ENCODE results near the gene PDE3A.

PDE3A gene

DNA sequence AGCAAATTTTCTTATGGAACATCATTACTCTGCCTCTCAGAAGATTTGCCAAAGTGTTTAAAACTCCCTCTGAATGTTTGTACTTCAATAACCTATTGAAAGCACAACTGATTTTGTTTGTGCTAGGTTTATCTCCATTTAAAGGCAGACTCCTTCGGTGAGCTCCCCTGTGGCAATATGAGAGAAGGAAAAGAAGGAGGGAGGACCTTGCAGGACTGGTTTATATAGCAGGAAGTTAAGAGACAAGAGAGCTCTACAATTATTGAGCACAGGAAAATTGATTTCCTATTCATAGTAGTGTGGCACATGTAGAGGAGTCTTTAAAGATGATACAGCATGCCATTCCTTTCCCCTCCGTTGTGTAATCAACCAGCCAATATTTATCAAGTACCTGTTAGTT is 75.5 kb downstream of the PDE3A start:
- no peak overlapping the region for H3K27ac ChIP-seq (ENCODE audit: low read depth, low read length)
- no peaks in the 10 kb centered on the region for H4K20me1 ChIP-seq (ENCODE audit: control insufficient read depth, insufficient read depth, low read depth, low read length)
- no peak overlapping the region for H3K4me3 ChIP-seq (ENCODE audit: low read length)
- H3K9me2 ChIP-seq (replicated peaks; ENCODE audit: control insufficient read depth, low read length) = no peaks in the 10 kb centered on the region
- no peaks in the 10 kb centered on the region for H3K27me3 ChIP-seq (ENCODE audit: control insufficient read depth, low read length)
- H3K36me3 ChIP-seq (ENCODE audit: control insufficient read depth, low read length) = no peaks in the 10 kb centered on the region
- no peaks in the 10 kb centered on the region for H3K9me3 ChIP-seq (ENCODE audit: control insufficient read depth, insufficient read depth, low read length)
- H3F3A ChIP-seq (ENCODE audit: control insufficient read depth, insufficient read depth) = no peaks in the 10 kb centered on the region
- TF ChIP-seq EZH2phosphoT487 (IDR thresholded peaks at IDR 0.05; ENCODE audit: borderline replicate concordance, low read length) = no peak
- no peak for TF ChIP-seq CTCF (IDR thresholded peaks at IDR 0.05; ENCODE audit: low read depth, low read length, poor library complexity, severe bottlenecking)
- no peak overlapping the region for H3K4me2 ChIP-seq (ENCODE audit: low read length)
- no peaks in the 10 kb centered on the region for H3K4me1 ChIP-seq (ENCODE audit: control insufficient read depth, low read length)
- no peaks in the 10 kb centered on the region for H3K79me2 ChIP-seq (ENCODE audit: control insufficient read depth, low read length)

GRCh38 chr12:20444595-20445170 is 76.3 kb downstream of the PDE3A start:
- no peaks in the 10 kb centered on the region for H3K79me2 ChIP-seq (ENCODE audit: control insufficient read depth, low read length)
- no peaks in the 10 kb centered on the region for H3K27me3 ChIP-seq (ENCODE audit: control insufficient read depth, low read length)
- H3K27ac ChIP-seq (ENCODE audit: low read depth, low read length) = no peak overlapping the region
- H3K4me1 ChIP-seq (ENCODE audit: control insufficient read depth, low read length) = no peaks in the 10 kb centered on the region
- no peak overlapping the region for H3K4me2 ChIP-seq (ENCODE audit: low read length)
- H4K20me1 ChIP-seq (ENCODE audit: control insufficient read depth, insufficient read depth, low read depth, low read length) = no peaks in the 10 kb centered on the region
- no peaks in the 10 kb centered on the region for H3F3A ChIP-seq (ENCODE audit: control insufficient read depth, insufficient read depth)
- H3K9me3 ChIP-seq (ENCODE audit: control insufficient read depth, insufficient read depth, low read length) = no peaks in the 10 kb centered on the region
- H3K36me3 ChIP-seq (ENCODE audit: control insufficient read depth, low read length) = no peaks in the 10 kb centered on the region
- no peak for TF ChIP-seq EZH2phosphoT487 (IDR thresholded peaks at IDR 0.05; ENCODE audit: borderline replicate concordance, low read length)
- TF ChIP-seq CTCF (IDR thresholded peaks at IDR 0.05; ENCODE audit: low read depth, low read length, poor library complexity, severe bottlenecking) = no peak
- H3K4me3 ChIP-seq (ENCODE audit: low read length) = no peak overlapping the region
- H3K9me2 ChIP-seq (replicated peaks; ENCODE audit: control insufficient read depth, low read length) = no peaks in the 10 kb centered on the region

- no peak overlapping the region for H3K27ac ChIP-seq (ENCODE audit: low read depth, low read length)
- H3K9me3 ChIP-seq (ENCODE audit: control insufficient read depth, insufficient read depth, low read length) = no peaks in the 10 kb centered on the region
- H3K4me2 ChIP-seq (ENCODE audit: low read length) = no peak overlapping the region
- no peaks in the 10 kb centered on the region for H3F3A ChIP-seq (ENCODE audit: control insufficient read depth, insufficient read depth)
- no peaks in the 10 kb centered on the region for H3K4me1 ChIP-seq (ENCODE audit: control insufficient read depth, low read length)
- H4K20me1 ChIP-seq (ENCODE audit: control insufficient read depth, insufficient read depth, low read depth, low read length) = no peaks in the 10 kb centered on the region
- TF ChIP-seq EZH2phosphoT487 (IDR thresholded peaks at IDR 0.05; ENCODE audit: borderline replicate concordance, low read length) (no peak), CTCF (IDR thresholded peaks at IDR 0.05; ENCODE audit: low read depth, low read length, poor library complexity, severe bottlenecking) (no peak)
- no peak overlapping the region for H3K4me3 ChIP-seq (ENCODE audit: low read length)
- no peaks in the 10 kb centered on the region for H3K9me2 ChIP-seq (replicated peaks; ENCODE audit: control insufficient read depth, low read length)
- no peaks in the 10 kb centered on the region for H3K79me2 ChIP-seq (ENCODE audit: control insufficient read depth, low read length)
- H3K27me3 ChIP-seq (ENCODE audit: control insufficient read depth, low read length) = no peaks in the 10 kb centered on the region
- H3K36me3 ChIP-seq (ENCODE audit: control insufficient read depth, low read length) = no peaks in the 10 kb centered on the region
Measured at GRCh38 chr12:20445687-20446086, 77.3 kb downstream of the PDE3A start.

Data from DOHH2 (cell line).